GM08714 (cell line): ENCODE results near the gene METRNL.
"Not testable (repeated sequence)": the region's sequence is repeated elsewhere in the genome, so short reads cannot be mapped to it uniquely, and the experiment has no call there.

ENCODE experiments used
- H3K4me3 ChIP-seq: fragments of 200-500 bp; sonication (Bioruptor generic); 2 replicates; pipeline ENCODE4 v1.5.1; 2014; ENCODE audit warnings: mild to moderate bottlenecking, low read length, inconsistent platforms
- ZNF274 ChIP-seq: IDR thresholded peaks from 2 replicates; pipeline ENCODE4 v1.6.1; 2012; ENCODE audit warnings: mild to moderate bottlenecking, low read depth, low read length

Gene METRNL

DNA sequence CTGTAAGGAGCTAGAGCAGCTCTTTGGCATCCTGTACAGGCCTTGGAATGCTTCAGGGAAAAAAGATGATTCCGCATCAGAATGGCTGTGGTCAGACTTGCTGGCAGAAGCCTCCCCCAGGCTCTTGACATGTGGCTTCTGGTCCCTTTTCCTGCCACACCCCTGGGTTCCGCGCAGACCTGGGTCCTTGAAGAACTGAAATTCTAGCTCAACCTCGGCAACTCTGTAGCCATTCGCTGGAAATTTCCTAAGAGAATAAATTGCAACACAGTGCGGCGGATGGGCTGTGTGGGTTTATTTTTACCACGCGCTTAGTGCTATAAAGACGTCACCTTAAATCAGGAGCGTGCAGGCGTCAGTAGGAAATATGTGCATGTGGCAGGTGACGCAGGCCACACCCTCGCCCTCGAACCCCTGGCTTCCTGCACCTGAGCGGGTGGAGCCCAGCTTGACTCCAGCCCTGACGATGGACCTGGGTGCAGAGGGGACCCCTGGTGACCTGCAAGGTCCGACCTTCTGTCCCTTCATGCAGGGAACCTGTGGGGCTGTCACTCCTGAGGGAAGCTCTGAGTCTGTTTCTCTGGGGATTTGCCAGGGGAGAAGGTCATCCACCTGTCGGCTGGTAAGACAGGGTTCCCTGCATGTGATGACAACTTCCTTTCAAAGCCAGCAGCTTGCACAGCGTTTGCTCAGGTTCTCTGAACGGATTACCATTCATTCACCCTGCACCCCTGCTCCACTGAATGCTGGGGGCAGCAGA lies 46.3 kb downstream of the METRNL start:
- no peak for TF ChIP-seq ZNF274
- H3K4me3 ChIP-seq: no peak overlapping the region

DNA sequence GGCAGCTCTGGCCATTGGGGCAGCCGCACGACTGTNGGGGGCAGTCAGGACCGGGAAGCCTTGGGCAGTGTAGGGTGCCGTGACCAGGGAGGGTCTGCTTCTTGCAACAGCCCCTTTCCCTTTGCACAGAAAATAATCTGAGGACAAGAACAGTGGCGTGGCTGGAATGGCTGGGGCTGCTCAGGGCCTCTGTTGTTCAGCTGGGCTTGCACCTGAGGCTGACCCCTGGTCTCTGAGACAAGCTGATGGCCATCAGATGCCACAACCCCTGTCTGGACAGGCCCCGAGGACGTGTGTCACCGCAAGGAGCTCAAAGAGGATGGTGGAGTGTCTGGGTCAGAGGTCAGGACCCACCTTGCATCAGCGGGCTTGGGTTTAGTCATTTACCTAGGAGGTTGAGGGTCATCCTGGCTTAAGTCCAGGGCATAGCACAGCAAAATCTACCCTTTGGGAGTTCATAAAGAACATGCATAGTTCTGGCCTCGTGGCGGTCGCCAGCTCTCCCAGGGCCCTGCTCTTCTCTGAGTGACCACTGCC lies 46.9 kb downstream of the METRNL start:
- H3K4me3 ChIP-seq: no peak overlapping the region
- TF ChIP-seq ZNF274: no peak

DNA sequence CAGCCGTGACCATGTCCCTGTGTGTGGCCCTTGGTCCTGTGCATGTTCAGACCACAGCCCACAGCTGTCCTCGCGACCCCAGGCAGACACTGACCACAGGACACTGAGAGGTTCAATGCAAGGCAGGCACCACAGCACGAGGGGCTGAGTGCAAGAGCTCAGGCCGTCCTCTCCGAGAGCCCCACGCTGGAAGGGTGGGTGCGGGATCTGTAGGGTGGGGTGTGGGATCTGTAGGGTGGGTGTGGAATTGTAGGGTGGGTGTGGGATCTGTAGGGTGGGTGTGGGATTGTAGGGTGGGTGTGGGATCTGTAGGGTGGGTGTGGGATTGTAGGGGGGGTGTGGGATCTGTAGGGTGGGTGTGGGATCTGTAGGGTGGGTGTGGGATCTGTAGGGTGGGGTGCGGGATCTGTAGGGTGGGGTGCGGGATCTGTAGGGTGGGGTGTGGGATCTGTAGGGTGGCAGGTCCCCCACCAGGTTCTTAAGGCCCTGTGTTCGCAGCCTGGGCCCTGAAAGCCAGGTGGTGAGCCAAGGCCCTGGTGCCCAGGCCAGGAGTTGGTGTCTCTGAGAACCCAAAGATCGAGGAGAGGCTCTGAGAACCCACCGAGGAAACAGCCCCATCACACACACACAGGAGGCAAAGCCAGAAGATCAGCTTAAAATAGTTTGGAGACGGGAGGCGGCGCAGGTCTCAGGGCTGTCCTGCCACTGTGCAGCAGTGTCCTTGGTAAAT lies 48.2 kb downstream of the METRNL start:
- TF ChIP-seq ZNF274: no peak

DNA sequence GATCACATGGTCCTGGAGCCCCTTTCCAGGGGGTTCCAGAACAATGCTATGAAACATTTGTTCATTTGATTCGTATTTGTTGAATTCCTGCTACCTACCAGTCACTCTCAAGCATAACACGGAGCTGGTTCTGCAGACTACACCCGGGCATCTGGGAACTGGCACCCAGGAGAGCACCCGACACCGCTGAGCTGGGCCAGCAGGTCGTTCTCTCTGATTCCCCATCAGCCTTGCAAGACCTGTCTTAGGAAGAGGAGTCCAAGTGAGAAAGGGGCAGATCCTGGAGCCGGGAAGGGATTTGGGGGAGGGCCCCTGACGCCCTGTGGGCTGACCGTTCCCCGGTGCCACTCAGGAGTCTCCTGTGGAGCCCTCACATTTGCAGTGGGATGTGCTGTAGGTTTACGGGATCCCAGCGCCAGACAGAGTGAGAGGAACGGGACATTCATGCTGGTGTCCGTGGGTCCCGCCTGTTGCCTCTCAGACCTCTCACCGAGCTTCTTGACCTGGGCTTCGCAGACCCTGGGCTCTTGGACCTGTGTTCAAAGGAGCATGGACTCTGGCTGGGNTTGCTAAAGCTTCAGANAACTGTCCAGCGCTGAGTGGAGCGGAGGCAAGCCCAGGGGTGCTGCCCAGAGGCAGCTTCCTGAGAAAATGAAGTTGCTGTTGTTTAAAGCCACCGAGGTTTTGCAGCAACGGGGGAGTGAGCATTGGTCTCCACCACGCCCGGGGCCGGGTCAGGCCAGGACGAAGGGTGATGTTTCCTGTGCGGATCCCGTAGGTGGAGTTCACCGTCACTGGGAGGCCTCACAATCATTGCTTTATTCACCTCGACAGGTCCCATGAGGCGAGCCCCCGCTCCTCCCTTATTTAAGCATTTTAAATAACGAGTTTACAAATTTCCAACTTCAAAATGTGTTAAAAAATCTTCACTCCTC lies 49.2 kb downstream of the METRNL start:
- no peak overlapping the region for H3K4me3 ChIP-seq
- no peak for TF ChIP-seq ZNF274

More for the DNA sequence above, 48.2 kb downstream of the METRNL start:
- H3K4me3 ChIP-seq: no peak overlapping the region

DNA sequence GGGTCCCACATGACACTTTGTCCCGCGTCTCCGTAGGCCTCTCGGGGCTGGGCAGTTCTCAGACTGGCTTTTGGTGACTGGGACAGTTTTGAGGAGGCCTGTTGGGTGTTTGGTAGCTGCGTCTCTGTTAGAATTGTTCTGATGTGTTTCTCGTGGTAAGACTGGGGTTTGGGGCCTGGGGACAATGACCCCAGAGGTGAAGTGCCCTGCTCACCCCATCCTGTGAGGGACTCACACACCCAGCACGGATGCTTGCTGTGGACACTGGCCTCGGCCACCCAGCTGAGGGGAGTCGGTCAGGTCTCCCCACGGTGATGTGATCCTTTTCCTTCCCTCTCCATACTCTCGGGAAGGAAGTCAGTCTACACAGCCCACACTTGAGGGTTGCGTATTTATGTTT lies 50.3 kb downstream of the METRNL start:
- H3K4me3 ChIP-seq: no peak overlapping the region
- TF ChIP-seq ZNF274: no peak

DNA sequence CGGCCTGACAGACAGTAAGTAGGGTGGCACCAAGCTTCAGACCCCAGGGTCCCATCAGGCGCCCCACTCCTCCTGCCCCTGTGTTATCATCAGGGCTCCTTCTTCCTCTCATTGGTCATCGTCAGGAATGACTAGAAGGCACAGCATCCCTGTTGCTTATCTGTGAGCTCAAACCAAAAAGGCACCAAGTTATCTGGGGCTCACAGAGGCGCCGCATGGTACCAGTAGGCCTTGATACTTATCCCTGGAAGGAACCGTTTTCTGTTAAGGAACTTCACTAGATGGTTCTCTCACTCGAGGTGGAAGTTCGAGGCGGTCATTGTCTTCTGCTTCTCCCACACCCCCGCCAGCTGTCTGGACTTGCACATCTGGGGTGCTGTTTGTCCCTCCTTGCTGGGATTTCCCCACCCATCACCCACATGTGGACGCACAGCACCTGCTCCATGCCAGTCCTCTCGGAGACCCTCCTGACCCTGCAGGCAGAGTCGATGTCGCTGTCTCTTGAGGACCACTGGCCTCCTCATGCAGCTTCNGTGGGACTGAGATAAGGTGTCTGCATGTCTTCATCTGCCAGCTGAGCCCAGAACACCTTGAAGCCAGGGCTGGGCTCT lies 52.1 kb downstream of the METRNL start:
- H3K4me3 ChIP-seq: no peak overlapping the region

DNA sequence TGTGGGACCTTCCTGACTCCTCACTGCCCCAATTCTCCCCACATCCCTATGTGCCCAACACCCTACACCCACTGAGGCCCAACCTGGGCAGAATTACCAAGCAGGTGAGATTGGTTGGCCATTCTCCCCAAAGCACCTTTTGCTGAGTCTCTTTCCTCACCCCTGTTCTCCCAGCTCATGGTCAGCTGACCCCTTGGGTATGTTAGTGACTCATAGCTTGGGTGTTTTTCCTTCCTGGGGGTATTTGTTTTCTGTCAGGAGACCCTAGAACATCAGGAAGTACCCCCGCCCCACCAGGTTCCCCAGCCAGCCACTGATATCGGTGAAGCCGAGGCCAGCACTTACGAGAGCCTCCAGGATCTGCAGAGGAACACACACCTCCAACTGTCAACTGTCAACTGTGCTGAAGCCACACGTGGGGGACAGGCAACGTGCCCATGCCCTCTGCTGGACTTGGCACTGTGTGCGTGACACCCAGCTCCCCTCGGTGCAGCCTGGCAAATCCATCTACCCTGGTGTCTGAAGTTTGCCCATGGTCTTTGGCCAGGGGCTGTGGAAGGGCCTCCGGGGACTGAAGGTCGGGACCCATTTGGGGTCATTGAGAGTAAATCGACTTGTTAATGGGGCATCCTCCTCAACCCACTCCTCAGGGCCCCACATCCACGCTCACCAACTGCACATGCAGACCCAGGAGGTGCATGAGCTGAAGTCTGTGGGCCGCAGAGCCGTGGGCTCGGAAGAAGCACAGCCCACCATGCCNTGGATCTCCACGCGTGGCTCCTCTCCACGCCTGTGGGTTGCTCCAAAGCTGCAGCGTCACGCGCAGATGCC lies 53.1 kb downstream of the METRNL start:
- no peak overlapping the region for H3K4me3 ChIP-seq
- TF ChIP-seq ZNF274: no peak

More for the DNA sequence above, 52.1 kb downstream of the METRNL start:
- TF ChIP-seq ZNF274: no peak

DNA sequence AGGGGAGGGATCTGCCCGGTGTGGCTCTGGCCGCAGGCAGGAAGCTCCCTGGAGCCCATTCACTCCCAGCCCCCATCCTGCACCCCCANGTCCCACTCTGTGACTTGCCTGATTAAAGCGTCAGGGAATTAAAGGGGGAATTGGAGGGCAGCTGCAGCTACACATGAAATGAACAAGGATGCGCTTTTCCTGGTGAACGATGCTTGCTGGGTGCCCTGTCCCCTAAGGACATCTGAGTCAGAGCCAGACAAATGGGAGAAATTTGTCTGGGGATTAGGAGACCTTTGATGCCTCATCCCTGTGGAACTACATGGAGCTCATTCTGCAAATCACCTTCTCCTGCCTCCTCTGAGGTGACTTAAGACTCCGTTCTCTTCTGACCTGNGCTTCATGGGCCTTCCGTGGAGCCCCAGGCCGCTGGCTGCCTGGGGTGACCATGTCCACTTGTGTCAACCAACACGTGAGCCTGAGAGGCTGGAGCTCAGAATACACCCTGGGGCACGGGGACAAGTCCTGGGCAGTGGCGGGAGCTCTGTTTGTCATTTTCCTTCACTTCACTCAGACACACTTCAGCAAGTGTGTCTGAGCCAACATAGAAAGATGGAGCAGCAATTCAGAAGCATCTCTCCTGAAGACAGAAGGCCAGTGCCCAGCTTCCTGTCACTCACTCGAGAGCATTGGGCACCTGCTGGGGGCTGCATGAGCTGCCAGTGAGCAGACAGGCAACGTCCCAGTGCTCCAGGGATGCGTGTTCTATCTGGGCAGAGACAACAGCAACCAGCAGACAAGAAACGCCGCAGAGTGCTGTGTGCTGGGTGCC lies 54.1 kb downstream of the METRNL start:
- TF ChIP-seq ZNF274: no peak
- H3K4me3 ChIP-seq: no peak overlapping the region

DNA sequence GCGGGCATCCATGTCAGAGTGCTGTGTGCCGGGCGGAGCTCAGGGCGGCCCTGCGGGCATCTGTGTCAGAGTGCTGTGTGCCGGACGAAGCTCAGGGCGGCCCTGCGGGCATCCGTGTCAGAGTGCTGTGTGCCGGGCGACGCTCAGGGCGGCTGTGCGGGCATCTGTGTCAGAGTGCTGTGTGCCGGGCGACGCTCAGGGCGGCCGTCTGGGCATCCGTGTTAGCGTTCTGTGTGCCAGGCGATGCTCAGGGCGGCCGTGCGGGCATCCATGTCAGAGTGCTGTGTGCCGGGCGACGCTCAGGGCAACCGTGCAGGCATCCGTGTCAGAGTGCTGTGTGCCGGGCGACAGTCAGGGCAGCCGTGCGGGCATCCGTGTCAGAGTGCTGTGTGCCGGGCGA lies 55.0 kb downstream of the METRNL start:
- not testable (repeated sequence) for H3K4me3 ChIP-seq

DNA sequence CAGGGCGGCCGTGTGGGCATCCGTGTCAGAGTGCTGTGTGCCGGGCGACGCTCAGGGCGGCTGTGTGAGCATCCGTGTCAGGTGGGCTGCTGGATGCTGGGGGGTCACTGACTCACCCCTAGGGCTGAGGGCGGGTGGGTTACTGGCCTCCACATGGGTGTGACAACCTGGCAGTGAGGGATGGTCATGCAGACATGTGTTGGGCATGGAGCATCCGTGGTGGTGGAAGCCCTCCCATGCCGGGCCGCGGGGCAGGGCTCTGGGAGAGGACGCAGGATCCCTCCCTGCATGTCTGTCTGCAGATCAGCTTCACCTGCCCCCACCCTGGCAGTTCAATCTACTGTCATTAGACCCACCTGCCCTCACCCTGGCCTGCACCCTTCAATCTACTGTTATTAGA lies 56.3 kb downstream of the METRNL start:
- TF ChIP-seq ZNF274: no peak
- H3K4me3 ChIP-seq: no peak overlapping the region

DNA sequence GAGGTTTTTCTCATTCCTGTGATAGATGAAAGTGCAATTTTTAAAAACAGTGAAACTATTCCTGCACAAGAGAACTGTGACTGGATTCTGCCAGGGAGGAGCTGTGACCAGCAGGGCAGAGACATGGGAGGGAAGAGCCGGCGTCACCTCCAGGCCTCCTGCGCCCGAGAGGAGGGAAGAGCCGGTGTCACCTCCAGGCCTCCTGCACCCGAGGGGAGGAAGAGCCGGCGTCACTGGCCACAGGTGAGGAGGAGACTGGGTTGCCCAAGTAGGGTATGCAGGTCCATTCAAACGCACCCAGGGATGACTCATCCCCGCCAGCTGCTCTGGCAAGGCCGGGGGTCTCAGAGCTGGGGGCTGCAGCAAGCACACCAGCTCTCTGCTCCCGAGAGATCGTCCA lies 56.7 kb downstream of the METRNL start:
- TF ChIP-seq ZNF274: no peak
- no peak overlapping the region for H3K4me3 ChIP-seq

DNA sequence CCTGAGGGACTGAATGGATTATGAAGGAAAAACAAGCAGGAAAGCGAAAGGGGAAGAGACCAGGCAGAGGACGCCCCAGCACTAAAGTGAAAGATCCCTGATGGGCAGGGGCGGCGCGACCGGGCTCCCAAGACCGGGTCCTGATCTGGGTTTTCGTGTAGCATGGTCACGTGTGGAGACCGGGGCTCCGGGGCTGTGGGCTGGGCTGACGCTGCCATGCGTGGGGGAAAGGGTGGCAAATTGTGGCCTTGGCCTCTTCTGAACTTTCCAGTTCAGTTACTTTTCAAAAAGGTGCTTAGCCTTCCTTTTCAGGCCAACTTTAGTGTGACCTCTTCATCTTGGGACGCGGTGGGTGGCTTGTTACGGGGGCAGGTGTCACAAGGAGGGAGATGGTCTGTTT lies 57.5 kb downstream of the METRNL start:
- no peak overlapping the region for H3K4me3 ChIP-seq
- no peak for TF ChIP-seq ZNF274

DNA sequence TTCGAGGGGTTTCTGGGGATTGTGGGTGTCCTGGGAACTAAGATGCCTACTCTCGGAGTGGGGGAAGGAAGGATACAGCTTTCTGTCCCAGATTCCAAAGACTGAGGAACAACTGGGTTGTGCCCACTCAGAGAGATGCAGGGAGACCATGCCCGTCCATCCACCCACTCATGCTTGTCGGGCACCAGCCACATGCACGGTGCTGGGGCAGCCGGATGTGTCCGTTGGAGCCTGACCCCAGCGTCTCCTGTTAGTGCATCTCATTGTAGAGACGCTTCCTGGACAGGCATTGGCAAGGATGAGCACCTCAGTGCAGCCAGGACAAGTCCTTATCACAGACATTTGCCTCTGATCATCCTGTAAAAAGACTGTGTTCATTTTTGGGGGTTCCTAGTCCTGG lies 58.1 kb downstream of the METRNL start:
- no peak for TF ChIP-seq ZNF274
- no peak overlapping the region for H3K4me3 ChIP-seq
